ENCODE results near the gene ZBTB16. TPM values are rescaled to one million over a fixed set of nuclear protein-coding genes. Genes with fewer than 3 reads are reported as not detected.

ZBTB16 gene
- total and polyA plus RNA-seq, 2 of the 13 experiments (the other 11 are each of a cell fraction or from before 2014, with no cell fraction given), result not detected

DNA sequence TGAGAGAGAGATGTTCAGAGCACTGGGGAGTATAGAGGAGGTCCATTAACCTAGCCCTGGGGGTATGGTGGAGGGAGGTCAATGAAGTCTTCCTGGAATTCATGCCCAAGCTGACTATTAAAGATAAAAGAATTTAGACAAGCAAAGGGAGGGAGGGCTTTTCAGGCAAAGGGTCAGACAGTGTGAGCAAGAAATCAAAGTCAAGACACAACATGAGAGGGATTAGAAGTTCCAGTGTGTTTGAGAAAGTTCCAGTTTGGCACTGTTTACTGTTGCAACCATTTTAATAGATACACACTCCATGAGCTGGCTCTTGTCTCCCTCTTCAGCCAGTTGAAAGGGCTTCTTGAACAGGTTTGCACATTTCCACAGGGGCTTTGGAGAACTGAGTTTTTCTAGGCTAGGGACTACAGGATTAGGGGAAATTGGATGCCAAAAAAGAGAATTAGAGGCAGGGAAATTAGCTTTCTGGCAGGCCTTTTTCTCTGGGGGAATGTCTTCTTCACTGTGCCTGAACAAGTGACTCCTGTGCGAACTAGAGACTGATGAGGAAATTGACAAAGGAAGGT lies 222.0 kb downstream of the ZBTB16 start:
- Histone ChIP-seq H4K20me1 (ENCODE audit: insufficient read depth, low read length) (no peaks in the 10 kb centered on the region), H3K27me3 (ENCODE audit: control insufficient read depth in 1 of 2, insufficient read depth in 2 of 2, low read length in 2 of 2) (peaks cover 4 to 8% of the 10 kb centered on the region in 2 experiments; a peak in 3 of 5 replicates), H3K4me3 (replicated peaks in 1 of 3; ENCODE audit: insufficient read depth in 1 of 3, low read depth in 2 of 3, low read length in 3 of 3) (no peak overlapping the region), H3K36me3 (replicated peaks in 1 of 2; ENCODE audit: control insufficient read depth in 1 of 2, insufficient read depth in 2 of 2, low read length in 2 of 2) (no peaks in the 10 kb centered on the region), H3K27ac (ENCODE audit: extremely low read length, insufficient read depth, low read length) (no peak overlapping the region), H3K9me3 (ENCODE audit: low read length) (no peaks in the 10 kb centered on the region), H2AFZ (ENCODE audit: low read length) (no peak overlapping the region), H3K4me1 (ENCODE audit: insufficient read depth, low read length) (no peaks in the 10 kb centered on the region), H3K79me2 (ENCODE audit: insufficient read depth, low read length) (no peaks in the 10 kb centered on the region), H3K4me2 (ENCODE audit: low read depth, low read length) (no peak overlapping the region), H3K9ac (ENCODE audit: insufficient read depth, low read depth, low read length) (no peak overlapping the region)
- intact Hi-C loops (cut with micrococcal nuclease; ENCODE audit: unreplicated experiment) (no loop called here), in situ Hi-C loops (cut with HindIII; ENCODE audit: extremely low pct_ligation_motif_present, low pct_unique_long_range_greater_than_20kb) (loop anchor here (10.0 kb wide), 1 partner anchor 483 kb away; no protein-coding TSS in a partner anchor)
- DNase-seq (ENCODE audit: low spot score) (no peak), FAIRE-seq (no peak), ATAC-seq (no peak)
- BruUV-seq (replicated peaks), result no TSS peak
- 100% methylated on average over 1 of the region's 1 CpG for WGBS (ENCODE audit: low lambda C conversion rate)
- ChIA-PET CTCF (ENCODE audit: low intra/inter-chr PET ratio, low total read pairs) (interaction anchor here (2.3 kb wide), 1 partner anchor 481 kb away, joined by 11 read pairs; no protein-coding TSS in a partner anchor), POLR2A (no interaction called here)
- TF ChIP-seq, protein P1, sequence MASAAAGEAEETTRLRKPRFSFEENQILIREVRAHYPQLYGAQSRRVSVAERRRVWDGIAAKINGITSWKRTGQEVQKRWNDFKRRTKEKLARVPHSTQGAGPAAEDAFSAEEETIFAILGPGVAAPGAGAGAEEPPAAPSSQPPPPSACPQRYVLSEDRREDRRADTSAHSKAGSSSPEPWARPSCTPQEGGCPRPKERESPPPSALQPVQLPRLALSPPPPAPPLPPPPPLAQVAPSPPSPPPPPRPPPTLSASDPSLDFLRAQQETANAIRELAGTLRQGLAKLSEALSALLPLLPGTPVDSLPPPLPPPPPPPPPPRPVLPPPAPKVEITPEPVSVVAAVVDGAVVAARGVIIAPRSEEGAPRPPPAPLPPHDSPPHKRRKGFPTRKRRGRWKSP (CRISPR knock-in tag; IDR thresholded peaks at IDR 0.05), result no peak
- no peak for TF ChIP-seq STAT5B (CRISPR knock-in tag; IDR thresholded peaks at IDR 0.05)
- no peak for TF ChIP-seq CENPX (CRISPR knock-in tag; IDR thresholded peaks at IDR 0.05)
- TF ChIP-seq RARA (CRISPR knock-in tag; IDR thresholded peaks at IDR 0.05), result no peak
- no peak for TF ChIP-seq ZFP37 (CRISPR knock-in tag; IDR thresholded peaks at IDR 0.05; ENCODE audit: borderline replicate concordance)
- TF ChIP-seq, protein P2, sequence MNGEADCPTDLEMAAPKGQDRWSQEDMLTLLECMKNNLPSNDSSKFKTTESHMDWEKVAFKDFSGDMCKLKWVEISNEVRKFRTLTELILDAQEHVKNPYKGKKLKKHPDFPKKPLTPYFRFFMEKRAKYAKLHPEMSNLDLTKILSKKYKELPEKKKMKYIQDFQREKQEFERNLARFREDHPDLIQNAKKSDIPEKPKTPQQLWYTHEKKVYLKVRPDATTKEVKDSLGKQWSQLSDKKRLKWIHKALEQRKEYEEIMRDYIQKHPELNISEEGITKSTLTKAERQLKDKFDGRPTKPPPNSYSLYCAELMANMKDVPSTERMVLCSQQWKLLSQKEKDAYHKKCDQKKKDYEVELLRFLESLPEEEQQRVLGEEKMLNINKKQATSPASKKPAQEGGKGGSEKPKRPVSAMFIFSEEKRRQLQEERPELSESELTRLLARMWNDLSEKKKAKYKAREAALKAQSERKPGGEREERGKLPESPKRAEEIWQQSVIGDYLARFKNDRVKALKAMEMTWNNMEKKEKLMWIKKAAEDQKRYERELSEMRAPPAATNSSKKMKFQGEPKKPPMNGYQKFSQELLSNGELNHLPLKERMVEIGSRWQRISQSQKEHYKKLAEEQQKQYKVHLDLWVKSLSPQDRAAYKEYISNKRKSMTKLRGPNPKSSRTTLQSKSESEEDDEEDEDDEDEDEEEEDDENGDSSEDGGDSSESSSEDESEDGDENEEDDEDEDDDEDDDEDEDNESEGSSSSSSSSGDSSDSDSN (CRISPR knock-in tag; IDR thresholded peaks at IDR 0.05), result no peak
- TF ChIP-seq ZSCAN12 (CRISPR knock-in tag; IDR thresholded peaks at IDR 0.05), result no peak
- TF ChIP-seq, protein P3, sequence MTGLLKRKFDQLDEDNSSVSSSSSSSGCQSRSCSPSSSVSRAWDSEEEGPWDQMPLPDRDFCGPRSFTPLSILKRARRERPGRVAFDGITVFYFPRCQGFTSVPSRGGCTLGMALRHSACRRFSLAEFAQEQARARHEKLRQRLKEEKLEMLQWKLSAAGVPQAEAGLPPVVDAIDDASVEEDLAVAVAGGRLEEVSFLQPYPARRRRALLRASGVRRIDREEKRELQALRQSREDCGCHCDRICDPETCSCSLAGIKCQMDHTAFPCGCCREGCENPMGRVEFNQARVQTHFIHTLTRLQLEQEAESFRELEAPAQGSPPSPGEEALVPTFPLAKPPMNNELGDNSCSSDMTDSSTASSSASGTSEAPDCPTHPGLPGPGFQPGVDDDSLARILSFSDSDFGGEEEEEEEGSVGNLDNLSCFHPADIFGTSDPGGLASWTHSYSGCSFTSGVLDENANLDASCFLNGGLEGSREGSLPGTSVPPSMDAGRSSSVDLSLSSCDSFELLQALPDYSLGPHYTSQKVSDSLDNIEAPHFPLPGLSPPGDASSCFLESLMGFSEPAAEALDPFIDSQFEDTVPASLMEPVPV (CRISPR knock-in tag; IDR thresholded peaks at IDR 0.05), result no peak
- no peak for TF ChIP-seq RNF2 (conservative IDR thresholded peaks at IDR 0.05; ENCODE audit: low read depth)
- no peak for TF ChIP-seq ZFY (CRISPR knock-in tag; IDR thresholded peaks at IDR 0.05)
- TF ChIP-seq ZNF296 (CRISPR knock-in tag; conservative IDR thresholded peaks at IDR 0.05), result no peak
- no peak for TF ChIP-seq BCL6 (CRISPR knock-in tag; IDR thresholded peaks at IDR 0.05)
- no peak for TF ChIP-seq ATF7-NPFF (CRISPR knock-in tag; IDR thresholded peaks at IDR 0.05; ENCODE audit: low read depth)

Data from HepG2 (cell line).